HepG2 (cell line): Measurements from ENCODE around the gene ERBB3. TPM values are rescaled to one million over a fixed set of nuclear protein-coding genes. Genes with fewer than 3 reads are reported as not detected.
A peak's percentile ranks its signal among the peaks of the same experiment; 100 is the strongest.

Source experiments
- FOXA3 ChIP-seq: IDR thresholded peaks from 2 replicates; pipeline ENCODE4 v1.6.1; 2016; ENCODE audit warnings: missing genetic modification reagents, missing compliant biosample characterization
- FOXO1 ChIP-seq: sonication (generic); formaldehyde crosslinking; IDR thresholded peaks from 2 replicates; pipeline ENCODE4 v1.4.0; 2020; ENCODE audit warnings: missing genetic modification reagents
- GLI4 ChIP-seq: sonication (generic); formaldehyde crosslinking; IDR thresholded peaks from 2 replicates; pipeline ENCODE4 v1.5.1; 2020; ENCODE audit warnings: missing genetic modification reagents, mild to moderate bottlenecking, moderate library complexity, borderline replicate concordance
- MTF2 ChIP-seq: sonication (generic); formaldehyde crosslinking; IDR thresholded peaks from 2 replicates; pipeline ENCODE4 v1.5.0; 2020; ENCODE audit warnings: missing genetic modification reagents, borderline replicate concordance
- MYNN ChIP-seq: sonication (generic); formaldehyde crosslinking; IDR thresholded peaks from 2 replicates; pipeline ENCODE4 v1.4.0; 2020; ENCODE audit warnings: mild to moderate bottlenecking, low read depth, missing genetic modification reagents
- ZNF264 ChIP-seq: sonication (generic); formaldehyde crosslinking; IDR thresholded peaks from 2 replicates; pipeline ENCODE4 v1.4.0; 2020; ENCODE audit warnings: missing genetic modification reagents
- ZNF570 ChIP-seq: sonication (generic); formaldehyde crosslinking; IDR thresholded peaks from 2 replicates; pipeline ENCODE4 v1.4.0; 2020; ENCODE audit warnings: mild to moderate bottlenecking, missing genetic modification reagents, borderline replicate concordance
- ZNF772 ChIP-seq: sonication (generic); formaldehyde crosslinking; IDR thresholded peaks from 2 replicates; pipeline ENCODE4 v1.5.0; 2020; ENCODE audit warnings: mild to moderate bottlenecking, missing genetic modification reagents
- ZNF850 ChIP-seq: sonication (generic); formaldehyde crosslinking; conservative IDR thresholded peaks from 2 replicates; pipeline ENCODE4 v1.9.0; 2021; ENCODE audit warnings: mild to moderate bottlenecking, missing genetic modification reagents
- polyA plus RNA-seq, 8 experiments: library from polyadenylated mRNA; depleted of rRNA in 3 of 8; stranded (reverse) in 7 of 8; unstranded in 1 of 8; fragments of >200 nt; fragmentation: Illumina TruSeq in 4 of 8; extraction: Trizol in 4 of 8; gene quantifications; 2 replicates each; pipeline versions ENCODE4 v1.2.1 to v1.2.3, GENCODE V29; 2011 to 2016; ENCODE audit warnings: low read depth in 4 of 8, missing spikeins in 1 of 8, mixed read lengths in 1 of 8; ENCODE audit not compliant: insufficient read depth in 1 of 8
- total RNA-seq, 5 experiments: library from RNA; depleted of rRNA; stranded (reverse); fragments of >200 nt; fragmentation: Illumina TruSeq; extraction: Trizol; gene quantifications; 2 replicates each; pipeline ENCODE4 v1.2.3, GENCODE V29; 2016; ENCODE audit warnings: low read depth in 1 of 5
- TF ChIP-seq, protein P1 (sequence below): sonication (generic); formaldehyde crosslinking; IDR thresholded peaks from 2 replicates; pipeline ENCODE4 v1.4.0; 2020; ENCODE audit warnings: missing genetic modification reagents, mild to moderate bottlenecking, borderline replicate concordance
- TF ChIP-seq, protein P2 (sequence below): fragments of 450-650 bp; IDR thresholded peaks from 2 replicates; pipeline ENCODE4 v1.6.1; 2017
- TF ChIP-seq, protein P3 (sequence below): sonication (generic); formaldehyde crosslinking; IDR thresholded peaks from 2 replicates; pipeline ENCODE4 v1.4.0; 2020; ENCODE audit warnings: missing genetic modification reagents
- TF ChIP-seq, protein P4 (sequence below): sonication (generic); formaldehyde crosslinking; IDR thresholded peaks from 2 replicates; pipeline ENCODE4 v1.5.0; 2020; ENCODE audit warnings: missing genetic modification reagents, mild to moderate bottlenecking, borderline replicate concordance
- TF ChIP-seq, protein P5 (sequence below): IDR thresholded peaks from 2 replicates; pipeline ENCODE4 v1.6.1; 2016; ENCODE audit warnings: mild to moderate bottlenecking
- TF ChIP-seq, protein P6 (sequence below): sonication (generic); formaldehyde crosslinking; IDR thresholded peaks from 2 replicates; pipeline ENCODE4 v1.4.0; 2020; ENCODE audit warnings: mild to moderate bottlenecking, missing genetic modification reagents

Gene ERBB3
- total and polyA plus RNA-seq, 2 of the 13 experiments (the other 11 are each of a cell fraction or from before 2014, with no cell fraction given), result 93.6 to 358 TPM

DNA sequence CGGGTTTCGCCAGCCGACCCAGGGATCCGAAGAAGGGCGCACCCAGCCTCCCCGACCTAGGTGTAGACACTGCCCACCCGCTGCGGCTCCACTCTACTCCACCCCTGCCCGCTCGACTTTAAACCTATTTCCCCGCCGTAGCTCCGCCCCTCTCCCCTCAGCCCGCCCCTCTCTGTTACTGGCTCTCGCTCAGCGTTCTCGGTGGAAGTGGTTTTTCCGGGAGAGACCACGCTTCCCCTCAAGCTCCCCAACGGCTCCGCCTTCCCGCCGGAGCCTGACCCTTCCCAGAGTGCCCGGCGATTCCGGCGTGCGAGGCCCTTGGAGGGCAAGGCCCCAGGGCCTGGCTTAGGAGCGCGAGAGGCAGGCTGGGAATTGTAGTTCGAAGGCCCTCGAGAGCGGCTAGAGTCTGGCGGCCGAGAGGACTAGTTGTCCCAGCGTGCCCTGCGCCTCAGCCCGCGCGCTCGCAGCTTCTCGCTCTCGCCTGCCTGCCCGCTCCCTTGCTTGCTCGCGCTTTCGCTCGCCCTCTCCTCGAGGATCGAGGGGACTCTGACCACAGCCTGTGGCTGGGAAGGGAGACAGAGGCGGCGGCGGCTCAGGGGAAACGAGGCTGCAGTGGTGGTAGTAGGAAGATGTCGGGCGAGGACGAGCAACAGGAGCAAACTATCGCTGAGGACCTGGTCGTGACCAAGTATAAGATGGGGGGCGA is 24.3 kb downstream of the ERBB3 start, which contains the start of gene PA2G4 (continued):
- TF ChIP-seq, protein P1, sequence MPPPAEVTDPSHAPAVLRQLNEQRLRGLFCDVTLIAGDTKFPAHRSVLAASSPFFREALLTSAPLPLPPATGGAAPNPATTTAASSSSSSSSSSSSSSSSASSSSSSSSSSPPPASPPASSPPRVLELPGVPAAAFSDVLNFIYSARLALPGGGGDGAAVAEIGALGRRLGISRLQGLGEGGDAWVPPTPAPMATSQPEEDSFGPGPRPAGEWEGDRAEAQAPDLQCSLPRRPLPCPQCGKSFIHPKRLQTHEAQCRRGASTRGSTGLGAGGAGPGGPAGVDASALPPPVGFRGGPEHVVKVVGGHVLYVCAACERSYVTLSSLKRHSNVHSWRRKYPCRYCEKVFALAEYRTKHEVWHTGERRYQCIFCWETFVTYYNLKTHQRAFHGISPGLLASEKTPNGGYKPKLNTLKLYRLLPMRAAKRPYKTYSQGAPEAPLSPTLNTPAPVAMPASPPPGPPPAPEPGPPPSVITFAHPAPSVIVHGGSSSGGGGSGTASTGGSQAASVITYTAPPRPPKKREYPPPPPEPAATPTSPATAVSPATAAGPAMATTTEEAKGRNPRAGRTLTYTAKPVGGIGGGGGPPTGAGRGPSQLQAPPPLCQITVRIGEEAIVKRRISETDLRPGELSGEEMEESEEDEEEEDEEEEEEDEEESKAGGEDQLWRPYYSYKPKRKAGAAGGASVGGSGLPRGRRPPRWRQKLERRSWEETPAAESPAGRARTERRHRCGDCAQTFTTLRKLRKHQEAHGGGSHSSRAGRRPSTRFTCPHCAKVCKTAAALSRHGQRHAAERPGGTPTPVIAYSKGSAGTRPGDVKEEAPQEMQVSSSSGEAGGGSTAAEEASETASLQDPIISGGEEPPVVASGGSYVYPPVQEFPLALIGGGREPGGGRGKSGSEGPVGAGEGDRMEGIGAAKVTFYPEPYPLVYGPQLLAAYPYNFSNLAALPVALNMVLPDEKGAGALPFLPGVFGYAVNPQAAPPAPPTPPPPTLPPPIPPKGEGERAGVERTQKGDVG (CRISPR knock-in tag), result peak; percentile 91; the same call in 1 of the 2 replicates
- TF ChIP-seq MTF2 (no peak; the same call in 1 of the 2 replicates), ZNF570 (CRISPR knock-in tag) (no peak; the same call in 1 of the 2 replicates), GLI4 (no peak; the same call in 1 of the 2 replicates), FOXO1 (CRISPR knock-in tag) (no peak), ZNF850 (0 out of 2 replicates have a peak, but pooled peaks have one; percentile 86), ZNF264 (CRISPR knock-in tag) (peak; percentile 37; the same call in 1 of the 2 replicates), ZNF772 (CRISPR knock-in tag) (peak; percentile 99), MYNN (CRISPR knock-in tag) (no peak; the same call in 1 of the 2 replicates), FOXA3 (CRISPR knock-in tag) (peak; percentile 68)
- TF ChIP-seq, protein P2, sequence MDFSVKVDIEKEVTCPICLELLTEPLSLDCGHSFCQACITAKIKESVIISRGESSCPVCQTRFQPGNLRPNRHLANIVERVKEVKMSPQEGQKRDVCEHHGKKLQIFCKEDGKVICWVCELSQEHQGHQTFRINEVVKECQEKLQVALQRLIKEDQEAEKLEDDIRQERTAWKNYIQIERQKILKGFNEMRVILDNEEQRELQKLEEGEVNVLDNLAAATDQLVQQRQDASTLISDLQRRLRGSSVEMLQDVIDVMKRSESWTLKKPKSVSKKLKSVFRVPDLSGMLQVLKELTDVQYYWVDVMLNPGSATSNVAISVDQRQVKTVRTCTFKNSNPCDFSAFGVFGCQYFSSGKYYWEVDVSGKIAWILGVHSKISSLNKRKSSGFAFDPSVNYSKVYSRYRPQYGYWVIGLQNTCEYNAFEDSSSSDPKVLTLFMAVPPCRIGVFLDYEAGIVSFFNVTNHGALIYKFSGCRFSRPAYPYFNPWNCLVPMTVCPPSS, result no peak
- TF ChIP-seq, protein P3, sequence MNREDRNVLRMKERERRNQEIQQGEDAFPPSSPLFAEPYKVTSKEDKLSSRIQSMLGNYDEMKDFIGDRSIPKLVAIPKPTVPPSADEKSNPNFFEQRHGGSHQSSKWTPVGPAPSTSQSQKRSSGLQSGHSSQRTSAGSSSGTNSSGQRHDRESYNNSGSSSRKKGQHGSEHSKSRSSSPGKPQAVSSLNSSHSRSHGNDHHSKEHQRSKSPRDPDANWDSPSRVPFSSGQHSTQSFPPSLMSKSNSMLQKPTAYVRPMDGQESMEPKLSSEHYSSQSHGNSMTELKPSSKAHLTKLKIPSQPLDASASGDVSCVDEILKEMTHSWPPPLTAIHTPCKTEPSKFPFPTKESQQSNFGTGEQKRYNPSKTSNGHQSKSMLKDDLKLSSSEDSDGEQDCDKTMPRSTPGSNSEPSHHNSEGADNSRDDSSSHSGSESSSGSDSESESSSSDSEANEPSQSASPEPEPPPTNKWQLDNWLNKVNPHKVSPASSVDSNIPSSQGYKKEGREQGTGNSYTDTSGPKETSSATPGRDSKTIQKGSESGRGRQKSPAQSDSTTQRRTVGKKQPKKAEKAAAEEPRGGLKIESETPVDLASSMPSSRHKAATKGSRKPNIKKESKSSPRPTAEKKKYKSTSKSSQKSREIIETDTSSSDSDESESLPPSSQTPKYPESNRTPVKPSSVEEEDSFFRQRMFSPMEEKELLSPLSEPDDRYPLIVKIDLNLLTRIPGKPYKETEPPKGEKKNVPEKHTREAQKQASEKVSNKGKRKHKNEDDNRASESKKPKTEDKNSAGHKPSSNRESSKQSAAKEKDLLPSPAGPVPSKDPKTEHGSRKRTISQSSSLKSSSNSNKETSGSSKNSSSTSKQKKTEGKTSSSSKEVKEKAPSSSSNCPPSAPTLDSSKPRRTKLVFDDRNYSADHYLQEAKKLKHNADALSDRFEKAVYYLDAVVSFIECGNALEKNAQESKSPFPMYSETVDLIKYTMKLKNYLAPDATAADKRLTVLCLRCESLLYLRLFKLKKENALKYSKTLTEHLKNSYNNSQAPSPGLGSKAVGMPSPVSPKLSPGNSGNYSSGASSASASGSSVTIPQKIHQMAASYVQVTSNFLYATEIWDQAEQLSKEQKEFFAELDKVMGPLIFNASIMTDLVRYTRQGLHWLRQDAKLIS (CRISPR knock-in tag), result no peak; the same call in none of the 2 replicates
- TF ChIP-seq, protein P4, sequence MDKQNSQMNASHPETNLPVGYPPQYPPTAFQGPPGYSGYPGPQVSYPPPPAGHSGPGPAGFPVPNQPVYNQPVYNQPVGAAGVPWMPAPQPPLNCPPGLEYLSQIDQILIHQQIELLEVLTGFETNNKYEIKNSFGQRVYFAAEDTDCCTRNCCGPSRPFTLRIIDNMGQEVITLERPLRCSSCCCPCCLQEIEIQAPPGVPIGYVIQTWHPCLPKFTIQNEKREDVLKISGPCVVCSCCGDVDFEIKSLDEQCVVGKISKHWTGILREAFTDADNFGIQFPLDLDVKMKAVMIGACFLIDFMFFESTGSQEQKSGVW (CRISPR knock-in tag), result peak; percentile 36; the same call in 1 of the 2 replicates
- TF ChIP-seq, protein P5, sequence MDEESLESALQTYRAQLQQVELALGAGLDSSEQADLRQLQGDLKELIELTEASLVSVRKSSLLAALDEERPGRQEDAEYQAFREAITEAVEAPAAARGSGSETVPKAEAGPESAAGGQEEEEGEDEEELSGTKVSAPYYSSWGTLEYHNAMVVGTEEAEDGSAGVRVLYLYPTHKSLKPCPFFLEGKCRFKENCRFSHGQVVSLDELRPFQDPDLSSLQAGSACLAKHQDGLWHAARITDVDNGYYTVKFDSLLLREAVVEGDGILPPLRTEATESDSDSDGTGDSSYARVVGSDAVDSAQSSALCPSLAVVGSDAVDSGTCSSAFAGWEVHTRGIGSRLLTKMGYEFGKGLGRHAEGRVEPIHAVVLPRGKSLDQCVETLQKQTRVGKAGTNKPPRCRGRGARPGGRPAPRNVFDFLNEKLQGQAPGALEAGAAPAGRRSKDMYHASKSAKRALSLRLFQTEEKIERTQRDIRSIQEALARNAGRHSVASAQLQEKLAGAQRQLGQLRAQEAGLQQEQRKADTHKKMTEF, result peak; percentile 97
- TF ChIP-seq, protein P6, sequence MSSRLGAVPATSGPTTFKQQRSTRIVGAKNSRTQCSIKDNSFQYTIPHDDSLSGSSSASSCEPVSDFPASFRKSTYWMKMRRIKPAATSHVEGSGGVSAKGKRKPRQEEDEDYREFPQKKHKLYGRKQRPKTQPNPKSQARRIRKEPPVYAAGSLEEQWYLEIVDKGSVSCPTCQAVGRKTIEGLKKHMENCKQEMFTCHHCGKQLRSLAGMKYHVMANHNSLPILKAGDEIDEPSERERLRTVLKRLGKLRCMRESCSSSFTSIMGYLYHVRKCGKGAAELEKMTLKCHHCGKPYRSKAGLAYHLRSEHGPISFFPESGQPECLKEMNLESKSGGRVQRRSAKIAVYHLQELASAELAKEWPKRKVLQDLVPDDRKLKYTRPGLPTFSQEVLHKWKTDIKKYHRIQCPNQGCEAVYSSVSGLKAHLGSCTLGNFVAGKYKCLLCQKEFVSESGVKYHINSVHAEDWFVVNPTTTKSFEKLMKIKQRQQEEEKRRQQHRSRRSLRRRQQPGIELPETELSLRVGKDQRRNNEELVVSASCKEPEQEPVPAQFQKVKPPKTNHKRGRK (CRISPR knock-in tag), result no peak
